A549 treated with ZK216348 at 1 μM for 4 hours (cell line): Measurements from ENCODE around the gene SHFL. TPM values are rescaled to one million over a fixed set of nuclear protein-coding genes. Genes with fewer than 3 reads are reported as not detected.

Experiments used
- total RNA-seq: library from RNA; stranded (reverse); fragments of 200-300 nt; extraction: Qiagen RNA extraction; gene quantifications from 5 replicates; pipeline ENCODE4 v1.2.3, GENCODE V29; 2022; ENCODE audit warnings: low read depth

SHFL gene
- total RNA-seq: 5.4 to 11.1 TPM (median 7.4 TPM) in 5 replicates

GRCh38 chr19:10085641-10086590 lies at the start of gene SHFL:
SHFL (plus strand) TSS chr19:10086317; CDS start chr19:10086428, 111 bp downstream.

GRCh38 chr19:10106100-10106936 lies 20.2 kb downstream of the SHFL start, which contains the start of gene PPAN:
PPAN (plus strand) TSS chr19:10106362; CDS start chr19:10106395, 33 bp downstream.

GRCh38 chr19:10111405-10111811 lies 25.3 kb downstream of the SHFL start, which contains the start of gene P2RY11:
P2RY11 (plus strand) TSS chr19:10111693; CDS start chr19:10111722, 29 bp downstream.

Other genes with a start within 250 kb of the SHFL start
- 7.5 to 14.3 TPM (median 11.3 TPM) in 5 replicates for gene OLFM2, start 149.8 kb upstream of the SHFL start, total RNA-seq
- gene COL5A3, start 75.8 kb upstream of the SHFL start, total RNA-seq: 2.8 to 4.5 TPM (median 3.1 TPM) in 5 replicates
- 0.31 to 0.40 TPM (median 0.36 TPM) in 4 of 5 replicates, not detected in the other for gene RDH8, start 72.8 kb upstream of the SHFL start, total RNA-seq
- 0.14 TPM in 1 of 5 replicates, not detected in the others for gene ANGPTL6, start 16.4 kb downstream of the SHFL start, total RNA-seq
- gene PPAN, start 20.0 kb downstream of the SHFL start, total RNA-seq: 37.1 to 62.5 TPM (median 51.9 TPM) in 5 replicates
- gene P2RY11, start 25.4 kb downstream of the SHFL start, total RNA-seq: 3.1 to 12.6 TPM (median 7.5 TPM) in 5 replicates
- gene EIF3G, start 33.6 kb downstream of the SHFL start, total RNA-seq: 137 to 194 TPM (median 166 TPM) in 5 replicates
- gene DNMT1, start 108.6 kb downstream of the SHFL start, total RNA-seq: 54.4 to 64.6 TPM (median 63.6 TPM) in 5 replicates
- 0.65 to 1.2 TPM (median 0.86 TPM) in 5 replicates for gene S1PR2, start 145.0 kb downstream of the SHFL start, total RNA-seq
- 45.8 to 76.2 TPM (median 71.8 TPM) in 5 replicates for gene MRPL4, start 165.9 kb downstream of the SHFL start, total RNA-seq
- gene ICAM1, start 184.8 kb downstream of the SHFL start, total RNA-seq: 2.9 to 4.9 TPM (median 4.2 TPM) in 5 replicates
- gene ICAM4, start 200.6 kb downstream of the SHFL start, total RNA-seq: 0.36 TPM in 1 of 5 replicates, not detected in the others
- 0.46 to 1.8 TPM (median 0.72 TPM) in 5 replicates for gene ICAM5, start 203.6 kb downstream of the SHFL start, total RNA-seq
- gene ZGLP1, start 223.5 kb downstream of the SHFL start, total RNA-seq: 1.1 to 2.5 TPM (median 2.3 TPM) in 5 replicates
- 13.9 to 37.4 TPM (median 32.8 TPM) in 5 replicates for gene FDX2, start 229.7 kb downstream of the SHFL start, total RNA-seq
- gene RAVER1, start 247.2 kb downstream of the SHFL start, total RNA-seq: 15.4 to 30.9 TPM (median 29.1 TPM) in 5 replicates